CD4-positive, alpha-beta T cell treated with Interleukin-21 for 1 hour (primary cell): ENCODE data around the gene POTEE.
"Not testable (repeated sequence)": the region's sequence is repeated elsewhere in the genome, so short reads cannot be mapped to it uniquely, and the experiment has no call there.

ENCODE experiments used
- DNase-seq: peaks from one replicate; pipeline ENCODE4 v3.0.0-alpha.2; 2020

Gene POTEE

DNA sequence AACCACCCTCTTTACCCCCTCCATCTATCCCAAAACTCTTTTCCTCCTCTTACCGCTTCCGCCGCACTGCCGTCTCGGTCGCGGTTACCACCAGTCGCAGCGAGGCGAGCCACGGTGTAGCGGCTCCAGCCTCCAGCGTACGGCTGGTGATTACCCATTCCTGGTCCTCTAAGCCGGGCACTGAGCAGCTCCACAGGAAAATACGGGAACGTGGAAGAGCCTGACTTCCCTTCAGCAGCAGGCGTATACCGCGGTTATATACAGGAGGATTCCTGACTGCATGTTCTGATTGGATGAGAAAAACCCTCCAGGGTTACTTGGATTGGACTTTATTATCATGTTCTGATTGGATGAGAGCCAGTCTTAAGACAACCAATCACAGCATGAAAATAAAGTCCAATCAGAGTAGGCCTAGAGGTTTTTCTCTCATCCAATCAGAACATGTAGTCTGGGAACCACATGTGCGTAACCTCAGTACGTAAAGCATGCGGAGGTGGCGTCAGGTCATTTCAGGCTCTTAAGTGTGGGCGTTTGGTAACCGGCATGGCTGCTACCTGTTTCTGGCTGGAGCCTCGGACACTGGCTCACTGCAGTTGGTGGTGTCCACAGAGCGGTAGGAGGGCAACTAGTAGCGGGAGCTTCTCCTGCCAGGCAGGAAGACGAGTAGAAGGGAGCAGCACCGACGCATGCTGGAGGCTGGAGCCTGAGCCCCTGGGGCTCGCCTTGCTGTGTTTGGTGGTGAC, at the start of gene POTEE:
Gene POTEE (plus strand): TSS at position 507 of the 743 bp plus-strand sequence. CDS start 8,867 bp downstream, outside the sequence.
- not testable (repeated sequence) for DNase-seq

DNA sequence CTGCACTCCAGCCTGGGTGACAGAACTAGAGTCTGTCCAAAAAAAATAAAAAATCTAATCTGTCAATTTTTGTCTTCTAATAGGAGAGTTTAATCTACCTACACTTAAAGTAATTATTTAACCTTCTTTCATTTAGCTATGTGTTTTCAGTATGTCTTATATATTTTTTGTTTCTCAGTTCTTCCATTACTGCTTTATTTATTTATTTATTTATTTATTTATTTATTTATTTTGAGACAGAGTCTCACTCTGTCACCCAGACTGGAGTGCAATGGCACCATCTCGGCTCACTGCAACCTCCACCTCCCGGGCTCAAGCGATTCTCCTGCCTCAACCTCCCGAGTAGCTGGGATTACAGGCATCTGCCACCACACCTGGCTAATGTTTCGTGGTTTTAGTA, 43.8 kb upstream of the POTEE start:
- not testable (repeated sequence) for DNase-seq

DNA sequence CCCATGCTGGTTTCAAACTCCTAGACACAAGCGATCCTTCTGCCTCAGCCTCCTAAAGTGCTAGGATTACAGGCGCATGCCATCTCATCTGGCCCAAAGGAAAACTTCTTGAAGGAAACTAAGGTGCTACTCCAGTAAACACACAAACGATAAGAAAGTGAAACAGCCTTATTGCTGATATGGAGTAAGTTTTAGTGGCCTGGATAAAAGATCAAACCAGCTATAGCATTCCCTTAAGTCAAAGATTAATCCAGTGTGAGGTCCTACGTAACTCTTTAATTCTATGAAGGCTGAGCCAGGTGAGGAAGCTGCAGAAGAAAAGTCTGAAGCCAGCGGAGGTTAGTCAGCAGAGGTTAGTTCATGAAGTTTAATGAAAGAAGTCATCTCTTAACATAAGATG, 40.8 kb upstream of the POTEE start:
- no peak for DNase-seq

DNA sequence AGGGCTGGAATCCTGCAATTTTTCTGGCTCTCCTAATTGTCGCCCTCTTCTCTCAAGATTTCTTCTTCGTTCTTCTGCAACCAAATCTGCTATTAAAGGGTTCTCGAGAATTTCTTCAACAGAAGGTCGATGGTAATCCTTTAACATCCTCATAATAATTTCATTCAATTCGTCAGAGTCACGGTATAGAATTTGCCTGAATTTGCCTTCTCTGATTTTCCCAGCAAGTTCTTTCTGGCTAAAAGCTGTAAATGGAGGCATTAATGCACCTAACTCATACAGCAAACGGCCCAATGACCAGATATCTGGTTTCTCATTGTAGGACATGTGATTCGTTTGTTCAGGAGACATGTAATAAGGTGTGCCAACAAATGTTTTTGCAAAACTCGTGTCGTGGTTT, 31.3 kb upstream of the POTEE start:
- DNase-seq: not testable (repeated sequence)

GRCh38 chr2:131178721-131179418, 30.5 kb upstream of the POTEE start:
- DNase-seq: not testable (repeated sequence)

DNA sequence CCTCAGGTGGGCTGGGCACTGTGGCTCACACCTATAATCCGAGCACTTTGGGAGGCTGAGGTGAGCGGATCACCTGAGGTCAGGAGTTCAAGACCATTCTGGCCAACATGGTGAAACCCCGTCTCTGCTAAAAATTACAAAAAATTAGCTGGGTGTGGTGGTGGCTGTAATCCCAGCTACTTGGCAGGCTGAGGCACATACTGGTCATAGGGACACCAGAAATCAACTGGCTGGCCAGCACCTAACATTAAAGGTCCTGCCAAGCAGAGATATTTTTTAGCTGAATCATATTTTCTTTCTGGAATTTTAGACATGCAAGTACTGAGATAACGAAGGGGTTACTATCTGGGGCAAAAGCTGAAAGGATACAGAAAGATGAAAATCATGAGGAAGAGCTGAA, 27.9 kb upstream of the POTEE start:
- not testable (repeated sequence) for DNase-seq

- DNase-seq: peak; percentile 0
These were observed 15.9 kb upstream of the POTEE start for GRCh38 chr2:131193421-131193820.

DNA sequence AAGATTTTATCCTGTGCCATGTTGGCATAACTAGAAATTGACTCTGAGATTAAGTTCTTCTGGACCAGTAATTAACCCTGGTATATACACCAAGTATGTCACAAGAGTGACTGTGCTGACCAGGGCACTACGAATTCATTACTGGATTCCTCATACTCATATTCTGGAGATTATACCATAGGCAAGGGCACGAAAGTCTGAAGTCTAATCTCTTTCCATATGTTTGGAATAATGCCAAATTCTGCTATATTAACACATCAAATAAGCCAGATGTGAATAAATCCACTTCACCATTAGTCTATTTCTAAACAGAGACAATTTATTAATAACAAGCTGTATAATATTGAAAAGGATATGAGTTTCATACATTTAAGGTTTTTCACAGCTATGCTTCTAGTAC, 13.2 kb upstream of the POTEE start:
- not testable (repeated sequence) for DNase-seq

DNA sequence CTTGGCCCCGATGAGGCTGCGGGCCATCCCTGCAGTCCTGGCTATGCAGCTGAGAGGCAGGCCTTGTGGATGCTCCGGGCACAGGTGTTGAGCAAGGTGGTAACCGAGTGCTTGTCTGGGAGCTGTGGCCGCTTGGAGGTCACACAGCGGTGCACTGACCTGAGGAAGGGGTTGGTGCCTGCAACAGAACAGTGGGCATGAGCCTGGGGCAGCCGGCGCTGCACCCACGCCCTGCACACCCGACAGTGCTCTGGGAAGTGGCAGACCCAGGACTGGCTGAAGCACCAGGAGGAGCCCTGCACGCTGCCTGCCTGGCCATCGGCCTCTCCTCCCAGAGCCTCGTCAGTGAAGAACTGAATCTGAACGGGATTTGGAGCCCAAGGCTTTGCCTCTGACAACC, 8.2 kb upstream of the POTEE start:
- DNase-seq: no peak

GRCh38 chr2:131207839-131208238, 1.5 kb upstream of the POTEE start:
- not testable (repeated sequence) for DNase-seq

DNA sequence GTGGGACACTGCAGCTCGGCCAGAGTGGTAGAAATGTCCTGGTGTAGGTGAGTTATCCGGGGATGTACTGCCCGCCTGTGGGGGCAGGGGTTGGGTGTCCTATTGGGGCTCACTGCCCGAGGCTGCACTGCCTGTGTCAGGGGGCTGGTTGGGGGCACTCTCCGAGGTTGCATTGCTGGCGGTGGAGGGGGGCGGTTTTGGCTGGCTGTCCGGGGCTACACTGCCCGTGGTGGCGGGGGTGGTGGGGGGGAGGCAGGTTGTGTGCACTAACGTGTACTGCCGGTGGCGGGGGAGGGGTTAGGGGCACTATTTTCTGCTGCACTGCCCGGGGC, 403 bp downstream of the POTEE start:
- DNase-seq: not testable (repeated sequence)

DNA sequence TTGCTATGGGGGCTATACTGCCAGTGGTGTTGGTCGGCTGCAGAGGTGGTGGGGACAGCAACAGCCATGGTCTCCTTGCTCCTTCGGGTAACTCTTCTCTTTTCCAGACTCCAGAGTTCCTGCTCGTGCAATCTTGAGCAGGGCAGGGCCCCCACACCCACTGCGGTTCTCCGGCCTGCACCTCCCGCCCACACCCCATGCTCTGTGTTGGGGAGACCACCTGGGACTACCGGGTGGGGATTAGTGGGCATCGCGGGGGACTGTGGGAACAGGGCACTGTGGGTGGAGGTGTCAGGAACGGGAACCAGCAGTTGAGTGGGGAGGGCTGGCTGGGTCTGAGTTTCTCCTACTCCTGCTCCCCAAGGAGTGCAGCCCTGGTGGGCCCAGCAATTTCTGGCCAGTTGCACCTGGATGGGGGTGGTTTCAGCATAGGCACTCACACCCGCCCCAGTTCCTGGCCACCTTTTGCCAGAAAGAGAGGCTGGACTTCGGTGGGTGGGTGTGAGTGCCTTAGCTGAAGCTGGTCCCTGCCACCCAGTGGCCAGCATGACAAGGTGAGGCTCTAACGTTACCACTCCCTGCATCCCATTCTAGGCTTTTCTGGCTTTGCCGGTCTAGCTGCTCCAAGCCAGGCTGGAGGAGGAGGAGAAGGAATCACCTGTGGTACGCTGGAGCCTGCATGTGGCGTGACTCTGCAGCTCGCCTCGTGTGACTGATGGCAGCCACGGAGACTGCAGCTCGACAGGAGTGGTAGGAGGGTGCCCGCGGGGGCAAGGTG, 1.3 kb downstream of the POTEE start:
- not testable (repeated sequence) for DNase-seq

DNA sequence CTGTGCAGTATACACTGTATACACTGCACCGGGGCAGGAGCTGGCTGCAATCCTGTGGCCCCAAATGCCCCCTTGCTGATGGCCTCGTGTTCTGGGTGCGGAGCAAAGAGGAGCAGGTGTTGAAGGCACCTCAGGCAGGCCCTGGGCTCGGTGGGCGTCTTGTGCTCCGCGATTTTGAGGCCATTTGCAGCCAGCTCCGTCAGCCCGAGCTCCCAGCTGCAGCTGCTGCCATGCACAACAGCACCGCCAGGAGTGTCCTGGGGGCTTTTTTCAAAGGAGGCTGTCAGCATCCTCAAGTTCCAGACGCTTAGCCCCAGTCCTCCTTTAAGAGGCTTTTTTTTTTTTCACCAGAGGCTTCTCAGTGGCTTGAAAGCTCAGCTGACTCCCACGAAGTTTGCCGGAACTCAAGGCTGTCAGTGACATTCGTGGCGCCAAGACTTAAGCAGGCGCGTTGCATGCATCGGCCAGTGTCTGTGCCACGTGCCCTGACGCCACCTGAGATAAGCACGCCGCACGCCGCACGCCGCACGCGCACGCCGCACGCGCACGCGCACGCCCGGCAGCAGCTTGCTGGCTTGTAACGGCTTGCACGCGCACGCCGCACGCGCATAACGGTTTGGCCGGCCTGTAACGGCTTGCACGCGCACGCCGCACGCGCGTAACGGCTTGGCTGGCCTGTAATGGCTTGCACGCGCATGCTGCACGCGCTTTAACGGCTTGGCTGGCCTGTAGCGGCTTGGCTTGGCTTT, 8.1 kb downstream of the POTEE start:
- not testable (repeated sequence) for DNase-seq

GRCh38 chr2:131235543-131236449, 26.5 kb downstream of the POTEE start:
- DNase-seq: not testable (repeated sequence)
